Measurements from ENCODE around the gene SWSAP1. TPM values are rescaled to one million over a fixed set of nuclear protein-coding genes. Genes with fewer than 3 reads are reported as not detected.

The SWSAP1 gene
- 0.61 and 0.65 TPM in 2 replicates for total RNA-seq

GRCh38 chr19:11374433-11375142, at the start of gene SWSAP1:
TSS of gene SWSAP1 (plus strand) at chr19:11374666. CDS start at chr19:11374681, 15 bp downstream.

GRCh38 chr19:11339254-11340098, 35.0 kb upstream of the SWSAP1 start, which contains the start of gene RAB3D:
TSS of gene RAB3D (minus strand) at chr19:11339657. CDS start at chr19:11337399, 2,258 bp downstream.

DNA sequence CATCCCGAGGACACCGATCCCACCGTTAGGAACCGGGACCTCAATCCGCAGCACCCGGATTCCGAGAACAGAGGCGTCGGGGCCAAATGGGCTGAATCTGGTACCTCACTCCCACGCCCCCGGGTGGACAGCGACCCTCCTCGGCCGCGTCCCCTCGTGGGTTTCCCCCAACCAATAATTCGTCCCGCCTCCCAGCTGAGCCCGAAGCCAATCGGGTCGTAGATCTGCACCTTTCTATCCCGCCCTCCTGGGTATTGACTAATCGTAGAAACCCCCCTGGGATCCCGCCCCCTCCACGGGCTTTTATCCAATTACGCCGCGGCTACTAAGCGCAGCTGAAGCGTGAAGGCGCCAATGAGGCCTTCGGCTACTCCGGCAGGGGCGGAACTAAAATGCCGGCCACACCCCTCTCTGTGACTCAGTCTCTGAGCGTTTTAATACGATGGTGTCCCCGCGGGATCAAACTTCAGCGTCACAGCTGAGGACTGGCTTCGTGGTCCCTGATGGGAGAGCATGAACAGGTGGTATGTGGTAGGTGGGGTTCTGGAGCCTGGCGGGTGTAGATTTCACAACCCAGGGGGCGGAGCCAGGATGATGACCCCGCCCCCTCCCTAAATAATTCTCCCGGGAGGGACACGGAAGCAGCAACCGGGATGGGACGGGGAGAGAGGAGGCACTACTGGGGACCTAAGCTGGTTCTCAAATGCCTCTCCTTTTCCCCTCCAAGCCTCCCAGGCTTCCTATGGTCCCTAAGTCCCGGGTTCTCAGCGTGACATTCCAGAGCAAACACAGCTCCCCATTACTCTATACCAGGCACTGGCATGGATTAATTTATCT, 28.1 kb upstream of the SWSAP1 start, which contains the start of the genes CCDC159 and TMEM205:
CCDC159 (plus strand) TSS at position 416 of the 837 bp plus-strand sequence; CDS start at position 504, 88 bp downstream.
TMEM205 (minus strand) TSS at position 165 of the 837 bp plus-strand sequence. CDS start 649 bp downstream, outside the sequence.

DNA sequence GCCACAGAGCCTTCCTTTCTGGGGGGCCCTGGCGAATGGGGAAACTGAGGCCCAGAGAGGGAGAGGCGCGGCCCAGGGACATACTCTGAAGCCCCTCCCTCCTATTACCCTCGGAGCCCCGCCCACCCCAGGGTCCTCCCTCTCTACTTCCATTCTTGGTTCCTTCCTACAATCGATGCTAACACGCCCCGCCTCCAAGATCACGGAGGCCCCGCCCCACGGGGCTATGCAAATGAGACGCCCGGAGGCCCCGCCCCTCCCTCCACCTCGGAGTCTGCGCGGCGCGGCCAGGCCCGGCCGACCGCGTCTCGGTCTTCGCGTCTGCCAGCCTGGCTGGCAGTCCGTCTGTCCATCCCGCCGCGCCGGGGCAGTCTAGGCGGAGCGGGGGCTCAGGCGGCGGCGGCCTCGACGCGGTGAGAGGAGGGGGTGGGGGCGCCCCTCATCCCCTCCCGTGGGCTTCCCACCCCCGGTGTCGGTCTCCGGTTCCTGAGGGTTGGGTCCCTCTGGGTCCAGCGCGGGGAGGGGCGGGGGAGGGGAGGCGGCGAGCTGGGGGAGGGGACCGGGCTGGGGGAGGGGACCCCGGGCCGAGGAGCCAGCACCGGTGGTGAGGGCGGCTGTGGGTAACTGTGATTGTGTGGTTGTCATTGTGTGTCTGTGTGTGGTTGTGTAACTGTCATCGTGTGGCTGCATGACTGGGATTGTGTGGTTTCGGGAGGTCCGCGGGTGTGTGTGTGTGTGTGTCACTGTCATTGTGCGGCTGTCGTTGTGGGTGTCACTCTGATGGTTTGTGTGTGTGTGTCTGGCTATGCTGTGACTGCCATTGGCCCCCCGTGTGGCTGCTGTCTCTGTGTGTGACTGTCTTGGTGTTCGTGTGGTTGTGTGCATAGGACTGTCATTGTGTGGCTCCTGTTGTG, 19.0 kb upstream of the SWSAP1 start, which contains the start of gene PLPPR2:
PLPPR2 (plus strand) TSS at position 273 of the 914 bp plus-strand sequence. CDS start 2,242 bp downstream, outside the sequence.

GRCh38 chr19:11418549-11419506, 44.4 kb downstream of the SWSAP1 start, which contains the start of gene RGL3:
TSS of gene RGL3 (minus strand) at chr19:11419314. CDS start at chr19:11419278, 36 bp downstream.

Other genes with a start within 250 kb of the SWSAP1 start
- gene SPC24, start 218.9 kb upstream of the SWSAP1 start, total RNA-seq, result 70.5 and 117 TPM in 2 replicates
- gene KANK2, start 177.1 kb upstream of the SWSAP1 start, total RNA-seq, result 59.4 and 74.8 TPM in 2 replicates
- not detected in 2 replicates for gene ANGPTL8, start 135.0 kb upstream of the SWSAP1 start, total RNA-seq
- gene DOCK6, start 112.1 kb upstream of the SWSAP1 start, total RNA-seq, result 39.8 and 71.5 TPM in 2 replicates
- not detected in 2 replicates for gene TSPAN16, start 78.5 kb upstream of the SWSAP1 start, total RNA-seq
- 31.8 and 32.2 TPM in 2 replicates for gene RAB3D, start 35.0 kb upstream of the SWSAP1 start, total RNA-seq
- gene TMEM205, start 28.4 kb upstream of the SWSAP1 start, total RNA-seq, result 133 and 199 TPM in 2 replicates
- gene CCDC159, start 28.1 kb upstream of the SWSAP1 start, total RNA-seq, result 3.8 and 6.2 TPM in 2 replicates
- gene PLPPR2, start 19.2 kb upstream of the SWSAP1 start, total RNA-seq, result 3.8 and 6.2 TPM in 2 replicates
- gene EPOR, start 9.6 kb downstream of the SWSAP1 start, total RNA-seq, result 5.6 and 6.8 TPM in 2 replicates
- gene RGL3, start 44.6 kb downstream of the SWSAP1 start, total RNA-seq, result 2.1 and 3.2 TPM in 2 replicates
- gene ODAD3, start 60.5 kb downstream of the SWSAP1 start, total RNA-seq, result under 0.01 TPM in 1 of 2 replicates, not detected in the other
- gene PRKCSH, start 61.0 kb downstream of the SWSAP1 start, total RNA-seq, result 99.2 and 102 TPM in 2 replicates
- gene ELAVL3, start 106.4 kb downstream of the SWSAP1 start, total RNA-seq, result not detected in 2 replicates
- gene ZNF653, start 131.2 kb downstream of the SWSAP1 start, total RNA-seq, result 6.8 and 7.9 TPM in 2 replicates
- gene ECSIT, start 154.5 kb downstream of the SWSAP1 start, total RNA-seq, result 34.1 and 38.9 TPM in 2 replicates
- 0.32 and 2.0 TPM in 2 replicates for gene CNN1, start 164.2 kb downstream of the SWSAP1 start, total RNA-seq
- 24.5 and 30.2 TPM in 2 replicates for gene ELOF1, start 184.6 kb downstream of the SWSAP1 start, total RNA-seq
- gene ACP5, start 203.0 kb downstream of the SWSAP1 start, total RNA-seq, result not detected in 2 replicates
- gene ZNF627, start 222.8 kb downstream of the SWSAP1 start, total RNA-seq, result 21.9 and 25.7 TPM in 2 replicates

Data from epithelial cell of umbilical artery (primary cell).